Psoas muscle (tissue), 8 donors: ENCODE data around the gene IL1R2. TPM values are rescaled to one million over a fixed set of nuclear protein-coding genes. Genes with fewer than 3 reads are reported as not detected.

Source experiments
- ATAC-seq, 4 donors: fragments of 200-7000 bp; cut with Tn5 transposase; one replicate each; pipeline ENCODE4 v1.9.1; 2020; ENCODE audit warnings: moderate library complexity in 3 of 4, mild to moderate bottlenecking in 2 of 4
- DNase-seq, 2 donors: peaks; one replicate each; pipeline ENCODE4 v3.0.0-alpha.2; 2020
- H3K27ac ChIP-seq: fragments of 200-600 bp; one replicate; pipeline ENCODE4 v1.8.0; 2022
- H3K27me3 ChIP-seq, 3 donors: fragments of 200-600 bp in 1 of 3; one replicate each; pipeline versions ENCODE4 v1.6.1 to v1.8.0; 2013 to 2022; ENCODE audit warnings: low read length in 2 of 3, mild to moderate bottlenecking in 2 of 3, moderate library complexity in 1 of 3; ENCODE audit not compliant: insufficient read depth in 3 of 3
- H3K36me3 ChIP-seq, 2 donors: fragments of 200-600 bp in 1 of 2; one replicate each; pipeline versions ENCODE4 v1.6.1 to v1.8.0; 2013 to 2022; ENCODE audit warnings: low read depth in 1 of 2, mild to moderate bottlenecking in 1 of 2, moderate library complexity in 1 of 2; ENCODE audit not compliant: insufficient read depth in 1 of 2
- H3K4me1 ChIP-seq: fragments of 200-600 bp; one replicate; pipeline ENCODE4 v1.8.0; 2022
- H3K4me3 ChIP-seq: fragments of 200-600 bp; one replicate; pipeline ENCODE4 v1.8.0; 2022; ENCODE audit warnings: mild to moderate bottlenecking
- H3K9me3 ChIP-seq: fragments of 200-600 bp; one replicate; pipeline ENCODE4 v1.8.0; 2022
- WGBS, 3 donors: extraction: QIAGEN DNeasy Blood & Tissue Kit; methylation state at CpG; one replicate each; pipeline versions ENCODE4 v1.1.6 to v1.1.7; 2013; 5-methylcytosine and 5-hydroxymethylcytosine counted together
- intact Hi-C, 2 donors: fragments of 100-400 bp; cut with DNase I; formaldehyde crosslinking; loops; one replicate each; pipeline versions ENCODE4 v1.11.0 to v1.14.2; 2022
- long read RNA-seq, 2 donors: library from polyadenylated mRNA; unstranded; transcript quantifications; one replicate each; pipeline ENCODE4 v2.0.0, GENCODE V29; 2021
- polyA plus RNA-seq, 3 donors: library from polyadenylated mRNA; stranded (reverse); fragments of 200-250 nt; gene quantifications; one replicate each; pipeline ENCODE4 v1.2.3, GENCODE V29; 2013
- total RNA-seq, 4 donors: library from RNA; stranded (reverse); fragmentation: NEBNext Ultra II Directional in 2 of 4; extraction: Animal tissue kit (Norgen Biotek cat#: 25700) in 2 of 4; gene quantifications; one replicate each; pipeline versions ENCODE4 v1.2.1 to v1.2.4, GENCODE V29; 2021 to 2023
- TF ChIP-seq, protein P1 (sequence below): fragments of 200-600 bp; IDR thresholded peaks from one replicate; pipeline ENCODE4 v1.8.0; 2022; ENCODE audit warnings: antibody characterized with exemption
- donor health status: healthy with polysubstance abuse.
- donor health status: DM: no; HTN: no; CAD: no; lungs with moderate emphysema.
- donor health status: Bipolar disorder and iron deficiency.
- donor health status: healthy.
- donor health status: DM: yes; HTN: yes; CAD: no.
- donor health status: DM: no; HTN: no; CAD: no.
- donor health status: DM: no; HTN: no; CAD: no.
- donor health status: DM: yes; HTN: yes; CAD: no.

The IL1R2 gene, protein sequence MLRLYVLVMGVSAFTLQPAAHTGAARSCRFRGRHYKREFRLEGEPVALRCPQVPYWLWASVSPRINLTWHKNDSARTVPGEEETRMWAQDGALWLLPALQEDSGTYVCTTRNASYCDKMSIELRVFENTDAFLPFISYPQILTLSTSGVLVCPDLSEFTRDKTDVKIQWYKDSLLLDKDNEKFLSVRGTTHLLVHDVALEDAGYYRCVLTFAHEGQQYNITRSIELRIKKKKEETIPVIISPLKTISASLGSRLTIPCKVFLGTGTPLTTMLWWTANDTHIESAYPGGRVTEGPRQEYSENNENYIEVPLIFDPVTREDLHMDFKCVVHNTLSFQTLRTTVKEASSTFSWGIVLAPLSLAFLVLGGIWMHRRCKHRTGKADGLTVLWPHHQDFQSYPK
- total RNA-seq = 1 to 10 TPM in 2 of 4 donors, under 1 TPM in 2; 0.41 to 3.1 (median 1.6) TPM
- 1 to 10 TPM in 2 of 3 donors, under 1 TPM in 1; 0.86 to 3.4 (median 1.3) TPM for polyA plus RNA-seq
- long read RNA-seq, donor 1 = 0 reads
- long read RNA-seq, donor 2 = 0 reads

DNA sequence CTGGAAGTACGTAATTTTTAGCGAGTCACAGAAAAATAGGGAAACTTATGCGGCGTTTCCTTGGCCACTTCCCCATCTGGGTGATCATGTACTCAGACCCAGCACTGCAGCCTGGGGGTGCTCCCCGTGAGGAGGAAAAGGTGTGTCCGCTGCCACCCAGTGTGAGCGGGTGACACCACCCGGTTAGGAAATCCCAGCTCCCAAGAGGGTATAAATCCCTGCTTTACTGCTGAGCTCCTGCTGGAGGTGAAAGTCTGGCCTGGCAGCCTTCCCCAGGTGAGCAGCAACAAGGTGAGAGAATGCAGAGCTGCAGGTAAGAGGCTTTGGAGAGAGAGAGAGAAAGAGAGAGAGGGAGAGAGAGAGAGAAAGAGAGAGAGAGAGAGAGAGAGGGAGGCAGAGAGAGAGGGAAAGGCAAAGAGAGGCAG is at the start of gene IL1R2:
Gene IL1R2 (plus strand): TSS at position 240 of the 425 bp plus-strand sequence. CDS start 16,616 bp downstream, outside the sequence.
- Histone ChIP-seq H3K36me3 (no peaks in the 10 kb centered on the region), H3K9me3 (no peaks in the 10 kb centered on the region), H3K4me1 (no peaks in the 10 kb centered on the region), H3K4me3 (no peak within 1 kb of the TSS), H3K27ac (no peak within 1 kb of the TSS), H3K27me3 (peaks cover 0 to 13% (median 0%) of the 10 kb centered on the region in 3 donors)
- TF ChIP-seq, protein P1, sequence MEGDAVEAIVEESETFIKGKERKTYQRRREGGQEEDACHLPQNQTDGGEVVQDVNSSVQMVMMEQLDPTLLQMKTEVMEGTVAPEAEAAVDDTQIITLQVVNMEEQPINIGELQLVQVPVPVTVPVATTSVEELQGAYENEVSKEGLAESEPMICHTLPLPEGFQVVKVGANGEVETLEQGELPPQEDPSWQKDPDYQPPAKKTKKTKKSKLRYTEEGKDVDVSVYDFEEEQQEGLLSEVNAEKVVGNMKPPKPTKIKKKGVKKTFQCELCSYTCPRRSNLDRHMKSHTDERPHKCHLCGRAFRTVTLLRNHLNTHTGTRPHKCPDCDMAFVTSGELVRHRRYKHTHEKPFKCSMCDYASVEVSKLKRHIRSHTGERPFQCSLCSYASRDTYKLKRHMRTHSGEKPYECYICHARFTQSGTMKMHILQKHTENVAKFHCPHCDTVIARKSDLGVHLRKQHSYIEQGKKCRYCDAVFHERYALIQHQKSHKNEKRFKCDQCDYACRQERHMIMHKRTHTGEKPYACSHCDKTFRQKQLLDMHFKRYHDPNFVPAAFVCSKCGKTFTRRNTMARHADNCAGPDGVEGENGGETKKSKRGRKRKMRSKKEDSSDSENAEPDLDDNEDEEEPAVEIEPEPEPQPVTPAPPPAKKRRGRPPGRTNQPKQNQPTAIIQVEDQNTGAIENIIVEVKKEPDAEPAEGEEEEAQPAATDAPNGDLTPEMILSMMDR = no peak
- 68 to 78% (median 72%) methylated on average over 8 of the region's 8 CpGs for WGBS, 3 donors
- intact Hi-C loops = no loop called here
- ATAC-seq (no peak), DNase-seq (no peak)

DNA sequence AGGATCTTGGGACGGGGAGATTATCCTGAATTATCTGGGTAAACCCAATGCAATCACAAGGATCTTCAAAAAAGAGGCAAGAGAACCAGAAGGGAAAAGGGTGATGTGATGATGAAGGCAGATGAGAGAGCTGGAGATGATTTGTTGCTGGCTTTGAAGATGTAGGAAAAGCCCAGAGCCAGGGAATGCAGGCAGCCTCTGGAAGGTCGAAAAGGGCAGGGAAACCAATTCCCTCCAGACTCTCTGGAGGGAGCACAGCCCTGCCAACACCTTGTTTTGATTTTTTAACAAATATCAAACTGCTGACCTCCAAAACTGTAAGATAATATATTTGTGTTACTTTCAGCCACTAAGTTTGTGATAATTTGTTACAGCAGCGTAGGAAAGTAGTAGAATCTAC is 48.9 kb upstream of the IL1R2 start:
- Histone ChIP-seq H3K4me3 (no peak overlapping the region), H3K27ac (no peak overlapping the region), H3K9me3 (peaks cover 7% of the 10 kb centered on the region), H3K4me1 (no peaks in the 10 kb centered on the region), H3K27me3 (no peaks in the 10 kb centered on the region), H3K36me3 (no peaks in the 10 kb centered on the region)
- WGBS, 3 donors = 60 to 73% (median 60%) methylated on average over 3 of the region's 3 CpGs
- DNase-seq (no peak), ATAC-seq (no peak)
- TF ChIP-seq, protein P1 = no peak
- intact Hi-C loops = no loop called here

DNA sequence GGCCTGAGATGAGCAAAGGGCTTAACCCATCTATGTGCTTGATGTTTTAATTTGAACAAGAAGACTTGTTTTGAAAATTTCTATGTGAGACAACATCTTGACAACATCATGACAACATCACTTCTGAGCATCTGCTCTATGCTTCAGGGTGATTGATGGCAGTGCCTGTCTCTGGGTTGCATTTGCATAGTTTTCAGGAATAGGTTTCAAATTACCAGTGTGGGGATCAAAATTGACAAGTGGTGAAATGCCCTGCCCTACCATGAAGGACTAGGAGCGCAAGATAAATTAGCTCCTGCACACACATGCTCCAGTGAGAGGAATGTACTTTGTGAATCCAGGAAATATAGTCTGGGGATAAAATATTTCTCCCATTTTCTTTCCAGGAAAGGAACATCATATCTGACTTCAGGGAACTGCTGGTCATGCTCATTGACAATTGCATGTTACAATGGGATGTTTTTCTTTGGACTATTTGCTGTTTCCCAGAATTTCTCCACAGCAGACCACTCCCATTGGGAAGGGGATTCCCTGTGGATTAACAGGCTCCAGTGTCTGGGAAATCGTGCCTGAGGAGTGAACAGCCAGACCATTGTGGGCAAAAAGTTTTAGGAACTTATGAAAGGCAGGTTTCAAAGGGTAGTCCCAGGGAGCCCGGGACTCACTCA is 45.3 kb upstream of the IL1R2 start:
- Histone ChIP-seq H3K9me3 (no peaks in the 10 kb centered on the region), H3K4me1 (no peaks in the 10 kb centered on the region), H3K4me3 (no peak overlapping the region), H3K27ac (no peak overlapping the region), H3K36me3 (no peaks in the 10 kb centered on the region), H3K27me3 (peaks cover 0 to 2% (median 0%) of the 10 kb centered on the region in 3 donors)
- DNase-seq (no peak), ATAC-seq (no peak)
- TF ChIP-seq, protein P1 = no peak
- intact Hi-C loops = no loop called here
- WGBS, 3 donors = 33 to 37% (median 35%) methylated on average over 3 of the region's 3 CpGs

DNA sequence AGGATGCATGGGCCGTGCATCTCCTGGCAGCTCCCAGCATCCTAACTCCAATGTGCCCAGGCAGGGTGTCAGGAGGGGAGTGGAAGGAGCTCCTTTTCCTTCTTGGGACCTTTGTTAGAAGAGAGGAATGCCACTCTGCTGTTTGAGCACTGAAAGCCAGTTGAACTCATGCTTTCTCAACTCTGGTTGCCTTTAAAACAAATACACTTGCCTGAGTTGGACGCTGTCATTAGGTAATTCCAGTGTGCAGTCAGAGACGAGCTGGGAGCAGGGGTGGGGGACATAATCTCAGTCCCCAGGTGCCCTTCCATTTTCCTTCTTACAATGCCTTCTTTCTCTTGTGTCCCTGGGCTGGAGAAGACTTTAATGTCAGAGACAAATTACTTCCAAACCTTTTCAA is 44.4 kb upstream of the IL1R2 start:
- TF ChIP-seq, protein P1 = no peak
- 78 to 79% (median 79%) methylated on average over 3 of the region's 3 CpGs for WGBS, 3 donors
- Histone ChIP-seq H3K36me3 (no peaks in the 10 kb centered on the region), H3K4me3 (no peak overlapping the region), H3K4me1 (no peaks in the 10 kb centered on the region), H3K9me3 (no peaks in the 10 kb centered on the region), H3K27ac (no peak overlapping the region), H3K27me3 (peaks cover 0 to 2% (median 0%) of the 10 kb centered on the region in 3 donors)
- no peak for ATAC-seq
- DNase-seq = no peak
- intact Hi-C loops = no loop called here
